H9 (cell line): Measurements from ENCODE around the gene SLBP. TPM values are rescaled to one million over a fixed set of nuclear protein-coding genes. Genes with fewer than 3 reads are reported as not detected.

Experiments used
- DNase-seq: peaks from one replicate; pipeline ENCODE4 v3.0.0-alpha.2; 2017
- H2AFZ ChIP-seq: one replicate; pipeline ENCODE4 v1.6.1; 2013; ENCODE audit warnings: mild to moderate bottlenecking, low read length, control low read depth, moderate library complexity
- H2AK5ac ChIP-seq: 2 replicates; pipeline ENCODE4 v1.6.1; 2013; ENCODE audit warnings: low read length, control low read depth, mixed read lengths; ENCODE audit not compliant: insufficient read length
- H2BK120ac ChIP-seq: one replicate; pipeline ENCODE4 v1.6.1; 2013; ENCODE audit warnings: low read depth, mild to moderate bottlenecking, low read length, control low read depth, inconsistent platforms; ENCODE audit not compliant: poor library complexity, severe bottlenecking
- H2BK12ac ChIP-seq: 2 replicates; pipeline ENCODE4 v1.6.1; 2013; ENCODE audit warnings: low read length, control low read depth, mixed read lengths, low read depth; ENCODE audit not compliant: insufficient read length
- H2BK15ac ChIP-seq: 2 replicates; pipeline ENCODE4 v1.6.1; 2013; ENCODE audit warnings: low read depth, low read length, control low read depth
- H2BK20ac ChIP-seq: one replicate; pipeline ENCODE4 v1.6.1; 2013; ENCODE audit warnings: low read depth, mild to moderate bottlenecking, low read length, control low read depth, inconsistent platforms; ENCODE audit not compliant: poor library complexity, severe bottlenecking
- H2BK5ac ChIP-seq: 2 replicates; pipeline ENCODE4 v1.6.1; 2013; ENCODE audit warnings: low read length, control low read depth, mixed read lengths; ENCODE audit not compliant: insufficient read length
- H3K14ac ChIP-seq: 2 replicates; pipeline ENCODE4 v1.6.1; 2013; ENCODE audit warnings: low read length, control low read depth; ENCODE audit not compliant: insufficient read depth
- H3K18ac ChIP-seq: 2 replicates; pipeline ENCODE4 v1.6.1; 2013; ENCODE audit warnings: low read depth, mild to moderate bottlenecking, mixed read lengths, low read length, control low read depth; ENCODE audit not compliant: insufficient read length
- H3K23ac ChIP-seq: 2 replicates; pipeline ENCODE4 v1.6.1; 2013; ENCODE audit warnings: low read length, control low read depth, mixed read lengths, low read depth; ENCODE audit not compliant: insufficient read length
- H3K23me2 ChIP-seq: 2 replicates; pipeline ENCODE4 v1.6.1; 2013; ENCODE audit warnings: low read depth, mild to moderate bottlenecking, mixed read lengths, low read length, control low read depth; ENCODE audit not compliant: insufficient read length, poor library complexity, severe bottlenecking
- H3K27ac ChIP-seq: 2 replicates; pipeline ENCODE4 v1.5.1; 2013; ENCODE audit warnings: low read length, control low read depth, mixed read lengths, low read depth; ENCODE audit not compliant: insufficient read length
- H3K27me3 ChIP-seq: 2 replicates; pipeline ENCODE4 v1.6.1; 2013; ENCODE audit warnings: low read length, control low read depth, inconsistent platforms; ENCODE audit not compliant: insufficient read depth
- H3K4ac ChIP-seq: 2 replicates; pipeline ENCODE4 v1.6.1; 2013; ENCODE audit warnings: low read depth, mild to moderate bottlenecking, control low read depth, inconsistent platforms, low read length, moderate library complexity
- H3K4me1 ChIP-seq: 2 replicates; pipeline ENCODE4 v1.6.1; 2013; ENCODE audit warnings: low read length, control low read depth, inconsistent platforms; ENCODE audit not compliant: insufficient read depth
- H3K4me2 ChIP-seq: 2 replicates; pipeline ENCODE4 v1.6.1; 2013; ENCODE audit warnings: low read length, control low read depth, mixed read lengths; ENCODE audit not compliant: insufficient read length, insufficient read depth
- H3K56ac ChIP-seq: 2 replicates; pipeline ENCODE4 v1.6.1; 2013; ENCODE audit warnings: low read depth, mild to moderate bottlenecking, mixed read lengths, low read length, control low read depth; ENCODE audit not compliant: insufficient read length
- H3K79me1 ChIP-seq: 2 replicates; pipeline ENCODE4 v1.6.1; 2013; ENCODE audit warnings: low read depth, mild to moderate bottlenecking, moderate library complexity, low read length, control low read depth, inconsistent platforms; ENCODE audit not compliant: insufficient read depth, poor library complexity, severe bottlenecking
- H3K79me2 ChIP-seq: 2 replicates; pipeline ENCODE4 v1.6.1; 2013; ENCODE audit warnings: low read length, control low read depth, inconsistent platforms; ENCODE audit not compliant: insufficient read depth
- H3K9ac ChIP-seq: 2 replicates; pipeline ENCODE4 v1.6.1; 2013; ENCODE audit warnings: low read length, control low read depth, mixed read lengths; ENCODE audit not compliant: insufficient read length; ENCODE audit errors: extremely low read depth
- H3K9me3 ChIP-seq: one replicate; pipeline ENCODE4 v1.6.1; 2013; ENCODE audit warnings: low read depth, low read length, inconsistent platforms; ENCODE audit not compliant: control insufficient read depth
- H3T11ph ChIP-seq: one replicate; pipeline ENCODE4 v1.6.1; 2013; ENCODE audit warnings: mild to moderate bottlenecking, low read length, control low read depth, inconsistent platforms
- H4K20me1 ChIP-seq: one replicate; pipeline ENCODE4 v1.6.1; 2013; ENCODE audit not compliant: control insufficient read depth, insufficient read length, insufficient read depth
- H4K5ac ChIP-seq: 2 replicates; pipeline ENCODE4 v1.6.1; 2013; ENCODE audit warnings: low read depth, mild to moderate bottlenecking, mixed read lengths, low read length, control low read depth; ENCODE audit not compliant: insufficient read length
- H4K8ac ChIP-seq: replicated peaks from 2 replicates; pipeline ENCODE4 v1.6.1; 2013; ENCODE audit warnings: low read length, control low read depth, mixed read lengths, low read depth; ENCODE audit not compliant: insufficient read length
- H4K91ac ChIP-seq: 2 replicates; pipeline ENCODE4 v1.6.1; 2013; ENCODE audit warnings: low read depth, mild to moderate bottlenecking, moderate library complexity, mixed read lengths, low read length, control low read depth; ENCODE audit not compliant: insufficient read length
- H3K27ac Mint-ChIP-seq, 3 experiments: 2 replicates in 2 of 3; 3 replicates in 1 of 3; pipeline ENCODE4 v1.8.0; 2020 to 2021; ENCODE audit warnings: mixed read lengths in 3 of 3, mild to moderate bottlenecking in 1 of 3, moderate library complexity in 1 of 3
- H3K27me3 Mint-ChIP-seq: 2 replicates; pipeline ENCODE4 v1.8.0; 2021; ENCODE audit warnings: low read depth, mild to moderate bottlenecking, moderate library complexity, mixed read lengths
- H3K36me3 Mint-ChIP-seq, 3 experiments: 2 replicates in 2 of 3; 3 replicates in 1 of 3; pipeline ENCODE4 v1.8.0; 2020 to 2021; ENCODE audit warnings: low read depth in 3 of 3, mixed read lengths in 3 of 3; ENCODE audit not compliant: insufficient read depth in 1 of 3
- H3K4me1 Mint-ChIP-seq, 2 experiments: 2 replicates each; pipeline ENCODE4 v1.8.0; 2020; ENCODE audit warnings: mixed read lengths in 2 of 2
- H3K4me3 Mint-ChIP-seq, 2 experiments: 2 replicates in 1 of 2; 3 replicates in 1 of 2; pipeline ENCODE4 v1.8.0; 2020 to 2021; ENCODE audit warnings: mild to moderate bottlenecking in 2 of 2, mixed read lengths in 2 of 2, moderate library complexity in 1 of 2
- H3K9me3 Mint-ChIP-seq, 2 experiments: 2 replicates in 1 of 2; 3 replicates in 1 of 2; pipeline ENCODE4 v1.8.0; 2020; ENCODE audit warnings: mild to moderate bottlenecking in 2 of 2, mixed read lengths in 2 of 2, moderate library complexity in 1 of 2
- whole genome bisulfite sequencing: extraction: QIAGEN DNeasy Blood & Tissue Kit; methylation state at CpG from one replicate; pipeline ENCODE4 v1.1.7; 2013; ENCODE audit warnings: missing lambda C conversion rate, low lambda C conversion rate, mixed read lengths; ENCODE audit not compliant: insufficient read length; ENCODE audit errors: extremely low coverage; 5-methylcytosine and 5-hydroxymethylcytosine counted together
- total RNA-seq: library from RNA; stranded (reverse); gene quantifications from 2 replicates; pipeline ENCODE4 v1.2.1, GENCODE V29; 2021
- TF ChIP-seq, protein P1 (sequence below): fragments of 200-600 bp; sonication (generic); conservative IDR thresholded peaks from 3 replicates; pipeline ENCODE4 v1.8.0; 2021; ENCODE audit warnings: antibody characterized with exemption, mild to moderate bottlenecking

Gene SLBP
- total RNA-seq, 1 experiment from 2014 or later: 62.7 TPM

DNA sequence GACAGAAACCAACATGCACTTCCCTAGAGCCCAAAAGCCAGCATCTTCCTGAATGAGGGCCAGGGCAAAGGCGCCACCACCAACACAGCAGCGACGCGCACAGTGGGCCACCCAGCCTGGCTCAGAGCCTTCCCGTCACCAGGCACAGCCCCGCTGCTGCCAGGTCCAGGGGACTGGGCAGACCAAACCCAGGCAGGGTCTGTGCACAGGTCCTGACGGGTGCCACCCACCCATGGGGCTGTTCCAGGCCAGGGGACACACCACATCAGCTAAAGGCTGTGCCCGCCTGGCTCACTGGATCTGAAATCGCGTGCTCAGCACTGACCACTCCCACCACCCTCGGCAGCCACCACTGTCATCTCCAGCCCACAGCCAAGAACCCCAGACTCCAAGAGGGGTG lies 41.8 kb downstream of the SLBP start:
- WGBS: no CpG with 5 or more reads among the region's 11 CpGs
- Mint-ChIP-seq H3K27me3 (peaks cover 2% of the 10 kb centered on the region), H3K4me1 (peaks cover 7 to 15% of the 10 kb centered on the region in 2 experiments), H3K27ac (no peak overlapping the region; a peak in 1 of 7 replicates), H3K9me3 (no peaks in the 10 kb centered on the region), H3K4me3 (no peak overlapping the region), H3K36me3 (0 out of 7 replicates have a peak, but pooled peaks cover 0 to 2% (median 0%) of the 10 kb centered on the region in 3 experiments)
- H3K4ac ChIP-seq: no peak overlapping the region
- no peak overlapping the region for H2BK12ac ChIP-seq
- no peaks in the 10 kb centered on the region for H3K79me2 ChIP-seq
- no peak for DNase-seq
- H3K23me2 ChIP-seq: no peaks in the 10 kb centered on the region
- no peak overlapping the region for H2AK5ac ChIP-seq
- no peaks in the 10 kb centered on the region for H3K4me1 ChIP-seq
- no peak overlapping the region for H2BK15ac ChIP-seq
- no peak overlapping the region for H3K56ac ChIP-seq
- no peak overlapping the region for H3K27ac ChIP-seq
- no peak overlapping the region for H3K18ac ChIP-seq
- no peaks in the 10 kb centered on the region for H4K20me1 ChIP-seq
- no peak overlapping the region for H3K23ac ChIP-seq
- no peak overlapping the region for H3T11ph ChIP-seq
- H2BK20ac ChIP-seq: no peak overlapping the region
- H3K27me3 ChIP-seq: no peaks in the 10 kb centered on the region
- no peak overlapping the region for H3K9ac ChIP-seq
- no peak overlapping the region for H4K8ac ChIP-seq
- H3K4me2 ChIP-seq: no peak overlapping the region
- H2BK120ac ChIP-seq: no peak overlapping the region
- no peak overlapping the region for H4K5ac ChIP-seq
- no peak overlapping the region for H2BK5ac ChIP-seq
- H3K79me1 ChIP-seq: no peaks in the 10 kb centered on the region
- no peak overlapping the region for H4K91ac ChIP-seq
- TF ChIP-seq, protein P1, sequence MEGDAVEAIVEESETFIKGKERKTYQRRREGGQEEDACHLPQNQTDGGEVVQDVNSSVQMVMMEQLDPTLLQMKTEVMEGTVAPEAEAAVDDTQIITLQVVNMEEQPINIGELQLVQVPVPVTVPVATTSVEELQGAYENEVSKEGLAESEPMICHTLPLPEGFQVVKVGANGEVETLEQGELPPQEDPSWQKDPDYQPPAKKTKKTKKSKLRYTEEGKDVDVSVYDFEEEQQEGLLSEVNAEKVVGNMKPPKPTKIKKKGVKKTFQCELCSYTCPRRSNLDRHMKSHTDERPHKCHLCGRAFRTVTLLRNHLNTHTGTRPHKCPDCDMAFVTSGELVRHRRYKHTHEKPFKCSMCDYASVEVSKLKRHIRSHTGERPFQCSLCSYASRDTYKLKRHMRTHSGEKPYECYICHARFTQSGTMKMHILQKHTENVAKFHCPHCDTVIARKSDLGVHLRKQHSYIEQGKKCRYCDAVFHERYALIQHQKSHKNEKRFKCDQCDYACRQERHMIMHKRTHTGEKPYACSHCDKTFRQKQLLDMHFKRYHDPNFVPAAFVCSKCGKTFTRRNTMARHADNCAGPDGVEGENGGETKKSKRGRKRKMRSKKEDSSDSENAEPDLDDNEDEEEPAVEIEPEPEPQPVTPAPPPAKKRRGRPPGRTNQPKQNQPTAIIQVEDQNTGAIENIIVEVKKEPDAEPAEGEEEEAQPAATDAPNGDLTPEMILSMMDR: no peak
- H3K14ac ChIP-seq: no peak overlapping the region; the same call in 1 of the 2 replicates
- no peaks in the 10 kb centered on the region for H3K9me3 ChIP-seq
- no peak overlapping the region for H2AFZ ChIP-seq
